ENCODE data around the gene POLR2C.

Gene POLR2C

DNA sequence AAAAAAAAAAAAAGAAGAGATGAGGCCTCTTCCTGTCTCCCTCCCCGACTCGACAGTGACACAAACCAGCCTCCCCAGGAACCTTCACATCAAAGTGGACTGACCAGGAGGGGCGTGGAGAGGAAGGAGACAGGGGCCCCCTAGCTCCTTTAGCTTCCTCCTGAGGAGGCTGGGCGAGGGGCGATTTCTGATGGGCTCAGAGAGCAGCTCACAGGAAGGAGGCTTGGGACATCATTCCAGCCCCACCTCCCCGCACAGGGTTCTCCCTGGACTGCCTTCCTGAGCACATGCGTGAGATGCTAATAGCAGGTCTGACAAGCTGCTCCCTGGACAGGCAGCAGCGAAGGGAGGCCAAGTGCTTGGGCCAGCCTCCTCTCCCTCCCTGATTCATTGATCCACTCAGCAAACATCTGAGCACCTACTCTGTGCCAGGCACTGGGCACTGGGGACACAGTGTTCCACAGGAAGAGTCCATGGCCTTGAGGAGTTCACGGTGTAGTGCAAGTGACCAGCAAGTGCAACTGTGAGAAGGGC is 38.2 kb downstream of the POLR2C start:
- in situ Hi-C loops (cut with MboI; ENCODE audit: low sequenced_read_pairs), result no loop called here

DNA sequence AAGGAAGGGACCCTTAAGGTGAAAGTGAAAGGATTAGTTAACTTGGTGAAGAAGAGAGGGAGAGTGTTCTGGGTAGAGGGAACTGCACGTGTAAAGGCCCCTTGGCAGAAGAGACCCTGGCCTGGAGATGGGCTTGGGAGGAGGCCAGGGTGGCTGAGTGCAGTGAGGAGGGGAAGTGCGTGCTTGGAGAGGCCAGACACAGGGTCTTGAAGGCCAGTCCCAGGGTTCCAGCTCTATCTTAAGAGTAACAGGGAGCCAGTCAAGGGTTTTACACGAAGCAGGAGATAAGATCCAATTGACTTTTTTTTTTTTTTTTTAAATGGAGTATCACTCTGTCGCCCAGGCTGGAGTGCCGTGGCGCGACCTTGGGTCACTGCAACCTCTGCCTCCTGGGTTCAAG is 39.0 kb downstream of the POLR2C start:
- in situ Hi-C loops (cut with MboI; ENCODE audit: low sequenced_read_pairs), result no loop called here

DNA sequence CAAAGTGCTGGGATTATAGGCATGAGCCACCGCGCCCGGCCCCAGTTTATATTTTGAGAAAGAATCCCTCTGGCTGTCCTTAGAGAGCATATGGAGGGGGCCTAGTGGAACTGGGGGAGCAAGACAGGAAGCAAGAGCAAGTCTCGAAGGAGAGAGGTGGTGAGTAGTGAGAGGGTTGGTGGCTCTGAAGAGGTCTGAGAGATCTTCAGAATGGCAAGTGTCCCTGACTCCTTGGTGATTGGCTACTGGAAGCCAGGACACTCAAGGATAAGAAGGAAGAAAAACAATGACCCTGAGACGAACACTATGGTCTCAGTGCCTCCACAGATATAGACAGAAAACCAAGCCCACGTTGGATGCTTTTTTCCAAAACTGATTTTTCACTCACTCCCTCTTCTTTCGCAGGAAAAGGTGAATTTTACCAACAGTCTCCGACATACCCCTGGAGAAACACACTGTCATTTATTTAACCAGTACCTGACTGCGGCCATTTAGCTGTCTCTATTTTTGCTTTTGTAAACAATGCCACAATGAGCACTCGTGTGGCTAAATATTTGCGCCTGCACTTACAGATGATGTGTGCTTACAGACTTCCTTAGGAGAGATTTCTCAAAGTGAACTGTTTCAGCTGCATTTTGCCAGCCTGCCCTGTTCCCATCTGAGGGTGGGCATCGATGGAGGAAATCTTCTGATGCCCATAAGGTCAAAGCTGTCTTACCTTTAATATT is 39.7 kb downstream of the POLR2C start:
- in situ Hi-C loops (cut with MboI; ENCODE audit: low sequenced_read_pairs), result no loop called here

DNA sequence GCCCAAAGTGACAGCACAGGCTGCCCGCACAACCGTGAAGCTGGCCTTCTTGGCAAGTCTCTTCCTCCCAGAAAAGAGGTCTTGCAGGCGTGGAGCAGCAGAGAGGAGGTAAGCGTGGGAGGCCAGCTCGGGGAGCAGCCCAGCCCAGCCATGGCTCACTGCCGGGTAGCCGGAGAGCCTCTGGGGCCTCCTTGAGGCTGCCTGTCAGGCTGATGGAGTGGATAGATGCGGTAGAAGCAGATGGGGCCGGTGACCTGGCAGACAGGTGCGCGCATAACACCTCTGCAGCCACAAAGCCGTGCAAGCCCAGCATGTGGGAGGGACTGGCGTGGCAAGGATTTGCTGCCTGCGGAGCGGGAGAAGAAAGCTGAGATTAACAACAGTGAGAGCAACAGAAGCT is 40.9 kb downstream of the POLR2C start:
- in situ Hi-C loops (cut with MboI; ENCODE audit: low sequenced_read_pairs), result no loop called here

DNA sequence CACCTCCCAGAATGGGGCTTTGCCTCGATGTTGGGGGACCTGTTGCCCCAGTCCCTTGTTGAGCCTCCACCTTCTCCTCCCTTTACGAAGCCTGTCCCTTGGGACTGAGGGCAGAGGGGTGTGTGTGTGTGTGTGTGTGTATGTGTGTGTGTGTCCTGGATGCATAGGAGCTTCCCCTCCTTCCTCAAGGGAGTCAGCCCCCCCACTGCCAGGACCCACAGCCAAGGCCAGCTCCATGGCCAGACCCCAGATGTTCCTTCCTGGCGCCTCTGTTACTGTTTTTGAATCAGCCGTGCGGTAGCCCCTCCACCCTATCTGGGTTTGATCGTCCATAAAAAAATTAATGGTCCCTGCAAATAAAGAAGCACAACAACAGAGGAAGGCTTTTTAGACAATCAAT is 41.5 kb downstream of the POLR2C start:
- in situ Hi-C loops (cut with MboI; ENCODE audit: low sequenced_read_pairs), result no loop called here

DNA sequence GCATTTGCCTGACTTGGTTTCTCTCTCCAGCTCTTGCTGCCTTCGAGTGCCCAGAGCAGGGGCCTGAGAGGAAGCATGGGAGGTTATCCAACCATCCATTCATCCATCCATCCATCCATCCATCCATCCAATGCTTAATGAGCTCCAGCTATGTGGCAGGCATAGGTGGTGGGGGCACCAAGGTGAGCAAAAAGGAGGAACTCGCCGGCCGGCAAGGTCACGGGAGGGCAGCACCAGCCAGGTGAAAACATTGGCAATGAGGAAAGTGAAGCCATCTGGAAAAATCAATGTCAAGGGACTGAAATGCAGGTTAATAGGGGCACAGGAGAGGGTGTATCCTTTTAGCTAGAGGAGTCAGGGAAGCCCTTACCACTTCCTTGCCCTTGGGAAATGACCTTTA is 42.0 kb downstream of the POLR2C start:
- in situ Hi-C loops (cut with MboI; ENCODE audit: low sequenced_read_pairs), result no loop called here

DNA sequence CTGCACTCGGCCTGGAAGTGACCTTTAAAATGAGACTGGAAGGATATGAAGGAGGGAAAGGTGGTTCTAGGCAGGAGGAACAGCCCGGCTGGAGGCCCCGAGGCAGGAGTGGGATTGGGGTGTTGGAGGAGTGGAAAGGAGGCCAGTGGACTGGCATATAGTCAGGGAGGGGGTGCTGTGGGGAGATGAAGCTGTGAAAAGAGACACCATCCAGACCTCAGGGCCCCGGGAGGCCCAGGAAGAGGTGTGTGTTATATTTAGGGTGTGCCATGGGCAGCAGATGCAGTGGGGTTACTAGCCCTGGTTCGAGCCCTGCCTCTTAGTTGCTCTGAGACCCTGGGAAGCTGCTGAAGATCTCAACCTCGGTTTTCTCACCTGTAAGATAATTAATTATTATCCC is 42.7 kb downstream of the POLR2C start:
- in situ Hi-C loops (cut with MboI; ENCODE audit: low sequenced_read_pairs), result no loop called here

DNA sequence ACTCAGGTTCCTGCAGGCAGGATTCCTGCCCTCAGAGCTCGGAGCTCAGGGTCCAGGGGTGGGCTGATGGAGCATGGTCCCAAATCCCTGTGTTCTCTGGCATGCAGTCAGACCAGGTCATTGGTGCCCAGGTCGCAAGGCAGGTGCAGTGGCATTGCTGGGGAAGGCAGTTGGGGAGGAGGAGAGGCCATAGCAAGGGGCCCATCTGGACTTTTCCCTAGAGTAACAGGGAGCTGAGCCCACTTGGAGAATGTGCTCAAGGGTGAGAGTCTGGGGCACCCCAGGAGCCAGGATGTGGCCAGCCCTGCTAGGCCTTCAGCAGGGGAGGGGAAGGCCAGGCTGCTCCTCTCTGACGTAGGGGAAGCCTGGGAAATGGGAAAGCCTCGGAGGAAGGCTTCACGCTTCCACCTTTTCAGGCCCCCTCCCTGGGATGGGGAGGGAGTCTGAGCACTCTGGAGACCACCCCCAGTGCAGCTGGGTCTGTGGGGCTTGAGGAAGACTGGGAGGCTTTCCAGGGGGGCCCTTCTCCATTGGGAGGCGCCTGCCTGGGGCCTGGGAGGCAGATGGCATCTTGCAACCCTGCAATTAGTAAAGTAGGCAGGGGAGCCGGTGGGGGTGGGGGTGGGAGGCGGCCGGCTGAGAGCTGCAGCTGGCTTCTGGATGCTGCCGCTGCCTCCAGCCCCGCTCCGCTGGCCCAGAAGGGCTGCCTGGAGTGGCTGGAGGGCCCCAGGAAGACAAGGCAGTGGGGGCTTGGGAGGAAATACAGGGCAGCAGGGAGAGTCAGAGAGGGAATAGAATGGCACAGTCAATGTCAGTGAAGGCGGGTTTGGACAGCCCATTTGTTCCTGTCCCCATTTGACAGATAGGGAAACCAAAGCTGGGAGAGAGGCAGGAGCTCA is 44.9 kb downstream of the POLR2C start:
- in situ Hi-C loops (cut with MboI; ENCODE audit: low sequenced_read_pairs), result no loop called here

DNA sequence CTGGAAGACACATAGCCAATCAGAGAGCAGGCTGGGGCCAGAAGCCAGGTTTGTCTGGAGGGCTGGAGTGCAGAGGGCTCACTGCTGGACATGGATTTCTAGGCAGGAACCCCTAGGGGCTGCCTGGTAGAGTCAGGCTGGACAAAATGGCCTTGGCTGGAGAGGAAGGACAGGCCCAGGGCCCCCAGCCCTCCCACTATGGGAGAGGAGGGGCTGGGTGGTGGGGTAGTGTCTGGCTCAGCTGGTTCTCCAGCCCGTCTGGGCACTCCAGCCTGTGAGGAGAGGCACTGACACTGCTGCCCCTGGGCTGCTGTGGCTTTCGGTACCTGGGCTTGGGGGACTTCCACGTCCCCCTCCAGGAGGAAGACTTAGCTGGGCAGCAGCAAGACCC is 45.6 kb downstream of the POLR2C start:
- in situ Hi-C loops (cut with MboI; ENCODE audit: low sequenced_read_pairs), result no loop called here

DNA sequence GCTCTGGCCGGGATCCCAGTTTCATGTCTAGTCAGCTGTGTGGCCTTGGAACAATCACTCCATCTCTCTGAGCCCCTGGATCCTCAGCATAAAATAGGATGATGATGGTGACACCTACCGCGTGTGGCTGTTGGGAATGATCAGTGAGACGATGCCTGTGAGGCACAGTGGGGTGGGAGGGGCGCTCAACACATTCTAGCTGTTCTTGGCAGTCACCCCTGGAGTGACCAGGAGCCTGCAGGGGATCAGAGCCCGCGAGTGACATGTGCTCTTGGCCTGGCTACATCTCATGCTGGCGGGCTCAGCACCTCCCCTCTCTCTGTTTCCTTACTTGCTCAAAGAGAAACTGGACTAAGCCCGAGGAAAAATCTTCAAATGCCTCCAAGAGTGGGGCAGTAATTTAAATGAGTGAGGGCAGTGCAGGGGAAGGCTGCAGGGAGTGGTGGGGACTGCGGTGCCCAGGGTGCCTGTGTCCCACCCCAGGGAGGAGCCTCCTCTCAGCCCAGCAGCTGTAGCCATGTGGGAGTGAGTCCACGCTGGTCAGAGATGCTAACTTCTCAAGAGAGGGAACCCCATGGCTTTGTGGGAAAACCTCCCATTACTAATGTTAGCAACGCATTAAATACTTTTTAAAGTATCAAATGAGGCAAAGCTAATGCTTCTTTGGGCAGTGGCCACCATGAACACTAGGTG is 46.9 kb downstream of the POLR2C start:
- in situ Hi-C loops (cut with MboI; ENCODE audit: low sequenced_read_pairs), result no loop called here

DNA sequence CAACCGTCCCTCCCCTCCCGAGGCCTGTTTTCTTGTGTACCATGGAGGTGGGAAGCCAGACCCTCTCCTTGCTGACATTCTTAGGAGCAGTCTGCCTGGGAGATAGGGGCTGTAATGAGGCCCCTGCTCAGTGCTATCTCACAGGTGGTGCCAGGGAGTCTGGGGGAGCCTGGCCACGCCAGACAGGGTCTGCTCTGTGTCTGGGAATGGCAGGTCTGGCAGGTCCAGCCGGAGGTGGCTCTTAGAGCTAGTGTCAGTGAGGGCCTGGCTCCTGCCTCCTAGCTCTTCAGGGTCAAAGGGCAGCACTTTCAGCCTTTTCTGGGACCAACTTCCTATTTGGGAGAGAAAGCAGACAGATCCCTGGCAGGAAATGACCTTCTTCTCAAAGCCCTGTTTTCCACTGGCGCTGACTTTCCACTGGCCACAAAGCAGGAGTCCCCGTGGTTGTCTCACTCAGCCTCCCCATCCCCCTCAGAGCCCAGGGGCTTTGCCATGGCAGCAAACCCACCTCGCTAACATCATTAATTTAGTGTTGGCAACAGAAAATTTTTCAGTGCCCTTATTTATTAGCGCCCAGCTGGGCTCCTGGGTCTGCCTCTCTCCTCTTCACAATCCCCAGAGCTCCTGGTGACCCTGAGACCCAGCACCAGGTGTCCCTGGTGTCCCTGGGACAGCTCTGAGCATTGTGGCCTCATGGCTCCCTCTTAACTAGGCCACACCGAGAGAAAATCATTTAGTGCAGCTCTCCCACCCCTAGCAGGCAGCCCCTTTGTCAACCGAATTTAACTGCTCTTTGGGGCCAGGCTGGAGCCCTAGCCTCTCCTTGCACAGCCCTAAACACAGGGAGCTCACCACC is 47.8 kb downstream of the POLR2C start:
- in situ Hi-C loops (cut with MboI; ENCODE audit: low sequenced_read_pairs), result no loop called here

DNA sequence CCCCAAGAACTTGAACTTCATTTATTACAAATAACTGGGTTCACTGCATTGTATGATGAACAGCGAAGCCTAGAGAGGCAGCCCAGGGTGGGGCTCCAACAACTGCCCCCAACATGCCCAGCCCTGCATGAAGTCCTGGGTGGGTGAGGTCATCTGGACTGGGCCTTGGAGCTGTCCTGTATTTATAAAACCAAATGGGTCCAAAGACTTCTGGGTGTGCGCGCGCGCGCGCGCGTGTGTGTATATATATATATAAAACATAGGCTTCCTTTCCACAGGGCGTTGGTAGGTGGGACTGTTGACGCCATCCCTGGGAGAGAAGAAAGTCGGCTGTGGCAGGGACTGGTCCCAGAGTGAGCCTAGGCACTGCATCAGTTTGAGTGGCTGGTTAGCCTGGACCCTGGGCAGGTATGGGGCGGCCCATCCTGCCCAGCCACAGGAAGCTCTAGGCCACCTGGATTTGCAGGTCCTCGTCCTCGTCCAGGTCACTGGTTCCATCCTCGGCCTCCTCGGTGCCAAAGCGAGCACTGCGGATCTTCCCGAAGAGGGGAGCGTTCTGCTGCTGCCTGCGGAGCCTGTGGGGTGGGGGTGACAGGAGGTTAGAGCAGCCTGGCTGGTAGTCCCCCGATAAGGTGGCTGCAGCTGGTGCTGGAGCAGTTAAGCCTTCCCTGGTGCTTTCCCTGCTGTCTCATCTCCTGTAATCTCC is 50.0 kb downstream of the POLR2C start:
- in situ Hi-C loops (cut with MboI; ENCODE audit: low sequenced_read_pairs), result no loop called here

DNA sequence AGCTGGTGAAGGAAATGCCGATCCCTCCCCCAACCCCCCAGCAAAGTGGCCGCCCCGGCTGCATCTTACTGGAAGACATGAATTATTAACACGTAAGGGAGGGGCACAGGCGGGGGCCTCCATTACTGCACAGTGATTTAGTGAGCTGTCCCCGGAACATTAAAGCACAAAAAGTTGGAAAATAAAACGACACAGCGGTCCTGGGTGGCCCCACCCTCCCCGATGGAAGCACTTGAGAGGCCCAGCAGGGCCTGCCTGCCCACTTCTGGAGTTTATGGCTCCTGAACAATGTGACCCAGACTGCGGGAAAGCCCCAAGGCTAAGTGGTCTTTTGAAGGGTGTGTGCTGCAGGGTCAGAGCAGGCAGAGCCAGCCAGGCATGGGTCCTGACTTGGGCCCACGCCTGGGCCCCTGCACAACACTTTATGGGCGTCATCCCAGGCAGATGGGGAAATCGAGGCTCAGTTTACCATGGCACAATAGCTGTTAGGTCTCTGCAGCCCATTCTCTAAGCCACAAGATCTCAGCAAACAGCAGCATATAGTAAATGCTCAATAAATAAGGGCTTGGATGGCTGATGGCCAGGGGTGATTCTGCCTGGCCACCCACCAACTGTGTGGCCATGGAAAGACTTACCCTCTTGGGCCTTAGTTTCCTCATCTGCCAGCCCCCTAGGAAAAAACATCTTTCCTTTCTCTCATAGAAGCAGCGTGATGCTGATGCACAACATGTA is 51.1 kb downstream of the POLR2C start:
- in situ Hi-C loops (cut with MboI; ENCODE audit: low sequenced_read_pairs), result no loop called here

DNA sequence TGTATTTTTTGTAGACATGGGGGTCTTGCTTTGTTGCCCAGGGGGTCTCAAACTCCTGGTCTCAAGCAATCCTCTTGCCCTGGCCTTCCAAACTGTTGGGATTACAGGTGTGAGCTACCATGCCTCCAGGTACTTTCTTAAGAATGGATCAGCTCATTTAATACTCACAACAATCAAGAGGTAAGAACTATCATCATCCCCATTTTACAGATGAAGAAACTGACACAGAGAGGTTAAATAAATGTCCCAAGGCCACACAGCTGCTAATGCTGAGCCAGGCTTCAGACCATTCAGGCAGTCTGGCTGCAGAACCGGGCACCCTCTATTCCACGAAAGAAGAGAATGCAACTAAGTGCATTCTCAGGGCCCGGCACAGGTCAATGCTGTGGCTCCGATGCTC is 51.9 kb downstream of the POLR2C start:
- in situ Hi-C loops (cut with MboI; ENCODE audit: low sequenced_read_pairs), result no loop called here

DNA sequence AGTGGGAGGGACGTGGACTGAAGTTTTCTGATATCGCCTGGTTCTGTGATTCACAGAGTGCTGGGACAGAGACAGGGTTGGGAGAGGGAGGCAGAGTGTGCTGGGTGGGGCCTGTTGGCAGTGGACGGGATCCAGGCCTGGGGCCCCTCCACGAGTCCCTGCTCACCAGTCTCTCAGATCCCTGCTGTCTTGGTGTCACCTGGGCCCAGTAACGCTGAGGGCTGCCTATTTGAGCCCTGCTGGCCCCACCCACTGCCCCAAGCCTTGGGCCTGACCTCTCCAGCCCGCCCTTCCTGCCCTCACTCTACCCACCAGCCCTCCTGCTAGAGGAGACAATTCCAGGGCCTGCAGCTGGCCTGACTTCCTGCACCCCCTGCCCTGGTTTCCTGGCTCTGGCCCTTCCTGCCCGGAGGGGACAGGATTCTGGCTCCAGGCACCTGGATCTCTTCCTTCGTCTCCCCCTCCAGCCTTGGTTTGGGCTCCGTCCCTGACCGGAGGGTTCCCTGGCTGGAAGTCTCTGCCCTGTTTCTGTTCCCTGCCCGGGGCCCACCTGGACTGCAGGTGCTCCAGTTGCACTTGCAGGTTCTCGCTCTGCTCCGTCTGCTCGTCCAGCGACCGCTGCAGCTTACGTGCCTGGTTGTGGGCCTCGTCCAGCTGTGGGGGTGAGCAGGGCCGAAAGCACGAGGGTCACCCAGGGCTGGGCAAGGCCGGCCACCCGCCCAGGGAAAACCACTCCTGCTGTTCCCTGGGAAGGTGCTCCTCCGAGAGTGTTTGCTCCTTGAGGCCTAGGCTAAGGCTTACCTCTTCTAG is 52.5 kb downstream of the POLR2C start:
- in situ Hi-C loops (cut with MboI; ENCODE audit: low sequenced_read_pairs), result no loop called here

DNA sequence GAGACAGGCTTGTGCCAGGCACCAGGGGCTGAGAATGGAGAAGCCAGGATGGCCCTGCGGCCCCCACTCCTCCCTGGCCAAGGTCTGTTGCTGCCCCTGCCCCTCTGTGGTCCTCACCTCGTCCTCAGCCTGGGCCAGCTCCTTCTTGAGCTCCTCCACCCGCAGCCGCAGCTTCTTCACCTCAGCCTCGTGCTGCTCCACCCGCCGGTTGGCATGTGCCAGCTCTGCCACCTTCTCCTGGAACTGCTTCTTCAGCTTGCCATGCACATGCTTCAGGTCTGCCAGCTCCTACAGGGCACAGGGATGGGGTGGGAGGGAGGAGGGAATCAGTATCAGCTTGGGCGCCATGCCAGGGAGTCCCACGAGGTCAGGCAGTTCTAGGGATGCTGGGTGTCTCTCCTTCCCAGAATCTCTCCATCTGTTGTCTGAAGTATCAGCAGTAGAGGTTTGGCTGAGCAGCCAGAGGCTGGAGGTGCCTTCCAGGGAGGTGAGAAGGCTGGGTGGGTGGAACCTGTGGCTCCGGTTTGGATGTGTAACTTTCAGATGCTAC is 53.8 kb downstream of the POLR2C start:
- in situ Hi-C loops (cut with MboI; ENCODE audit: low sequenced_read_pairs), result no loop called here

DNA sequence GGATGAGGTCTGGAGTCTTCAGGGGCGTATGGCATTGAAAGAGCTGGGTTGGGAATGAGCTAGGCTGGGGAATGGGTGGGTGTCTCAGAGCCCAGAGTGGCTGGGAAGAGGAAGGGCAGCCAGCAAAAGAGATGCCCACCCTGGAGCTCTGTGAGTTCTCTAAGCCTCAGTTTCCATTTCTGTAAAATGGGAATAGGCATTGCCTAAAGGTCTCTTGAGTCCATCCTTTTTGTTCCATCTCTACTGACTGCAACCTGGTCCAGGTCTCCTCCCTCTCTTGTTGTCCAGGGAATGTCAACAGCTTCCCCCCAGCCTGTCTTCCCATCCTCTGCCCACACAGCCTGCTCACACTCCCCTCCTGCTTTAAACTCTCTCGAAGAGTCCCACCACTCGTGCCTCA is 54.3 kb downstream of the POLR2C start:
- in situ Hi-C loops (cut with MboI; ENCODE audit: low sequenced_read_pairs), result no loop called here

Measured in HL-60/S4 treated with retinoic acid at 250 ng/mL for 4 days and 3 days (cell line).